Natural killer cell treated with Interleukin-12 subunit alpha and Interleukin-12 subunit beta and Interleukin-15 and Interleukin-18, amount 100 ng/mL, for 72 hours (primary cell): ENCODE measurements around the gene STMN1. TPM values are rescaled to one million over a fixed set of nuclear protein-coding genes. Genes with fewer than 3 reads are reported as not detected.

Experiments
- ATAC-seq, 2 donors: fragments of 150-1000 bp; cut with Tn5 transposase in 1 of 2; sonication (Bioruptor Pico), chemical (Tn5 transposase) in 1 of 2; 2 replicates each; pipeline ENCODE4 v1.10.0; 2021
- DNase-seq: peaks from one replicate; pipeline ENCODE4 v3.0.0; 2022; ENCODE audit warnings: low spot score
- H3K27ac Mint-ChIP-seq, 2 donors: 1 replicate in 1 of 2; 2 replicates in 1 of 2; pipeline ENCODE4 v1.8.0; 2022; ENCODE audit warnings: mixed read lengths in 2 of 2, mild to moderate bottlenecking in 1 of 2, moderate library complexity in 1 of 2
- H3K27me3 Mint-ChIP-seq, 2 donors: 1 replicate in 1 of 2; 2 replicates in 1 of 2; pipeline ENCODE4 v1.8.0; 2022; ENCODE audit warnings: mixed read lengths in 2 of 2
- H3K36me3 Mint-ChIP-seq: one replicate; pipeline ENCODE4 v1.8.0; 2022; ENCODE audit warnings: mixed read lengths
- H3K4me1 Mint-ChIP-seq, 2 donors: 1 replicate in 1 of 2; 2 replicates in 1 of 2; pipeline ENCODE4 v1.8.0; 2022; ENCODE audit warnings: low read depth in 2 of 2, mixed read lengths in 2 of 2, mild to moderate bottlenecking in 1 of 2
- H3K4me3 Mint-ChIP-seq: one replicate; pipeline ENCODE4 v1.8.0; 2022; ENCODE audit warnings: mixed read lengths
- H3K9me3 Mint-ChIP-seq: 2 replicates; pipeline ENCODE4 v1.8.0; 2022; ENCODE audit warnings: mixed read lengths
- total RNA-seq, 2 donors: library from RNA; stranded (reverse); gene quantifications; one replicate each; pipeline ENCODE4 v1.2.3, GENCODE V29; 2022

Gene STMN1
- total RNA-seq, 2 donors from 2014 or later = 142 to 259 TPM

- Mint-ChIP-seq H3K27ac (no peak overlapping the region), H3K36me3 (no peaks in the 10 kb centered on the region)
- ATAC-seq = no peak
These were observed 22.8 kb upstream of the STMN1 start for GRCh38 chr1:25929016-25929415.

DNA sequence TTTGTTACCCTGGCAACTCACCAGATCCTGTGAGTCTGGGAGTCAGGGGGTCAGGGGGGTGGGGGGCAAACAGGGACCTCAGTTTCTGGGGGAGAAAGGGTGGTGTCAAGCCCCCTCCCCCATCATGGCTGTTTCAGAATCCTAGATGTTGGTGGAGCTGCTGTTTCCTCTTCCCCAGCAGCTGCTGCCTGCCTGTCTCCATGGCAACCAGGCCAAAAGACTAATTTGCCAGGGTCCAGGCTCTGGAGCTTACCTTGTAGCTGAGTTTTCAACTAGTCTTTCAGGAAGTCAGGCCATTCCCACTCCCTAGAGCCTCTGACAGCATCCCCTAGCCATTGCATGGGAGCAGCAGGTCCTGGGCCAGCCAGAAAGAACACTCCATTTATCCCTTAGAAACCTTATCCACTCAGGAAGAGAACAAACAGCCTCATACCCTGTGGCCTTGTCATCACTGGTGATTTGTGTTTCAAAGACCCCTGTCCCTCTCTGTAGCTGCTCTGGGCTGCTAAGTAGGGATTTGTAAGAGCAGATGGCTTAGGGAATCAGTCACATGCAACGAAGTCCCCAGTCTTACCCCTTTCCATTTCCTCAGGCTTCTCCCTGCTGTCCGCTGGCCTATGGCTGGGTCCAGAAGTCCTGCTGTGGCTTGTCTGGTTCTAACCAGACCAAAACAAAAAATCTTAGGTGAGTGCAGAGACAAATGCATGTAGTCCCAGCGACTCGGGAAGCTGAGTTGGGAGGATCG, 21.5 kb upstream of the STMN1 start:
- H3K4me1 Mint-ChIP-seq = peaks cover 6% of the 10 kb centered on the region in 2 donors
- ATAC-seq (no peak), DNase-seq (no peak)
- H3K9me3 Mint-ChIP-seq = no peaks in the 10 kb centered on the region
- no peaks in the 10 kb centered on the region for H3K27me3 Mint-ChIP-seq
- H3K4me3 Mint-ChIP-seq = no peak overlapping the region
- no peaks in the 10 kb centered on the region for H3K36me3 Mint-ChIP-seq
- H3K27ac Mint-ChIP-seq = no peak overlapping the region

More at GRCh38 chr1:25929016-25929415, 22.8 kb upstream of the STMN1 start:
- H3K4me1 Mint-ChIP-seq = no peaks in the 10 kb centered on the region
- no peaks in the 10 kb centered on the region for H3K27me3 Mint-ChIP-seq
- no peak overlapping the region for H3K4me3 Mint-ChIP-seq
- no peak for DNase-seq
- H3K9me3 Mint-ChIP-seq = no peaks in the 10 kb centered on the region

- Mint-ChIP-seq H3K4me1 (peaks cover 12% of the 10 kb centered on the region in 2 donors), H3K27ac (no peak overlapping the region), H3K4me3 (no peak overlapping the region), H3K9me3 (no peaks in the 10 kb centered on the region), H3K27me3 (no peaks in the 10 kb centered on the region), H3K36me3 (no peaks in the 10 kb centered on the region)
- ATAC-seq (no peak), DNase-seq (no peak)
These were observed 20.7 kb upstream of the STMN1 start for GRCh38 chr1:25926731-25927496.

DNA sequence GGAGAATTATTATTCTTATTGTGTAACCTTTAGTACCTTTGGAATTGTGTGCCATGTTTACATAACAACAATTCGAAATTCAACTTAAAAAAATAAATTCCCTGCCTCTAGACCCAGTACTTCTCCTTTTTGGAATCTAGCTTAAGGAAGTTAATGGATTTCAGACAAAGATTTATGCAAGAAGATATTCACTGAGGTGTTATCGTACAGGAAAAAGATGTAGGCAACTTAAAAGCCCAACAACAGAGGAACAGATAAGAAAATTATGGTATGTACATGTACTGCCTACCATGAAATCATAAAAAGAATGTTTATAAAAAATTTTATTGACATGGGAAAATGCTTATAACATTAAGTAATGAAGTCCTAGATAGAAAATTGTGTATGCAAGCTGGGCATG, 18.2 kb upstream of the STMN1 start:
- H3K4me1 Mint-ChIP-seq = peaks cover 14 to 17% of the 10 kb centered on the region in 2 donors

GRCh38 chr1:25922971-25923552, 16.8 kb upstream of the STMN1 start:
- Mint-ChIP-seq H3K4me3 (peak overlapping the region; percentile 84), H3K27me3 (no peaks in the 10 kb centered on the region), H3K27ac (no peak overlapping the region), H3K36me3 (no peaks in the 10 kb centered on the region), H3K9me3 (no peaks in the 10 kb centered on the region), H3K4me1 (peaks cover 17 to 19% of the 10 kb centered on the region in 2 donors)
- ATAC-seq = peak; percentile 43 to 52
- no peak for DNase-seq

More for the DNA sequence above, 18.2 kb upstream of the STMN1 start:
- Mint-ChIP-seq H3K27ac (no peak overlapping the region), H3K4me3 (no peak overlapping the region), H3K27me3 (no peaks in the 10 kb centered on the region), H3K36me3 (no peaks in the 10 kb centered on the region), H3K9me3 (no peaks in the 10 kb centered on the region)
- ATAC-seq (no peak), DNase-seq (no peak)

GRCh38 chr1:25922056-25922970, 16.1 kb upstream of the STMN1 start:
- no peaks in the 10 kb centered on the region for H3K36me3 Mint-ChIP-seq
- H3K27me3 Mint-ChIP-seq = no peaks in the 10 kb centered on the region
- no peaks in the 10 kb centered on the region for H3K9me3 Mint-ChIP-seq
- no peak overlapping the region for H3K27ac Mint-ChIP-seq
- DNase-seq (no peak), ATAC-seq (peak; percentile 78 to 88)
- peaks cover 22 to 24% of the 10 kb centered on the region in 2 donors for H3K4me1 Mint-ChIP-seq
- peak overlapping the region; percentile 84 for H3K4me3 Mint-ChIP-seq

- no peaks in the 10 kb centered on the region for H3K27me3 Mint-ChIP-seq
- DNase-seq (no peak), ATAC-seq (no peak)
- H3K27ac Mint-ChIP-seq = no peak overlapping the region
- H3K9me3 Mint-ChIP-seq = no peaks in the 10 kb centered on the region
- no peaks in the 10 kb centered on the region for H3K36me3 Mint-ChIP-seq
- H3K4me3 Mint-ChIP-seq = no peak overlapping the region
- H3K4me1 Mint-ChIP-seq = peaks cover 20 to 23% of the 10 kb centered on the region in 2 donors
These were observed 12.4 kb upstream of the STMN1 start for GRCh38 chr1:25918615-25919014.

- H3K27me3 Mint-ChIP-seq = no peaks in the 10 kb centered on the region
- H3K27ac Mint-ChIP-seq = peak overlapping the region in 1 of 2 donors; percentile 25
- DNase-seq (no peak), ATAC-seq (peak in 1 of 2 donors; percentile 54)
- peaks cover 17 to 18% of the 10 kb centered on the region in 2 donors for H3K4me1 Mint-ChIP-seq
- H3K36me3 Mint-ChIP-seq = no peaks in the 10 kb centered on the region
- peak overlapping the region; percentile 42 for H3K4me3 Mint-ChIP-seq
- no peaks in the 10 kb centered on the region for H3K9me3 Mint-ChIP-seq
These were observed 11.8 kb upstream of the STMN1 start for GRCh38 chr1:25917996-25918395.

GRCh38 chr1:25916460-25916859, 10.2 kb upstream of the STMN1 start:
- Mint-ChIP-seq H3K4me1 (peaks cover 8 to 10% of the 10 kb centered on the region in 2 donors), H3K36me3 (no peaks in the 10 kb centered on the region), H3K27me3 (no peaks in the 10 kb centered on the region), H3K9me3 (no peaks in the 10 kb centered on the region), H3K27ac (no peak overlapping the region), H3K4me3 (no peak overlapping the region)
- DNase-seq = no peak
- no peak for ATAC-seq

DNA sequence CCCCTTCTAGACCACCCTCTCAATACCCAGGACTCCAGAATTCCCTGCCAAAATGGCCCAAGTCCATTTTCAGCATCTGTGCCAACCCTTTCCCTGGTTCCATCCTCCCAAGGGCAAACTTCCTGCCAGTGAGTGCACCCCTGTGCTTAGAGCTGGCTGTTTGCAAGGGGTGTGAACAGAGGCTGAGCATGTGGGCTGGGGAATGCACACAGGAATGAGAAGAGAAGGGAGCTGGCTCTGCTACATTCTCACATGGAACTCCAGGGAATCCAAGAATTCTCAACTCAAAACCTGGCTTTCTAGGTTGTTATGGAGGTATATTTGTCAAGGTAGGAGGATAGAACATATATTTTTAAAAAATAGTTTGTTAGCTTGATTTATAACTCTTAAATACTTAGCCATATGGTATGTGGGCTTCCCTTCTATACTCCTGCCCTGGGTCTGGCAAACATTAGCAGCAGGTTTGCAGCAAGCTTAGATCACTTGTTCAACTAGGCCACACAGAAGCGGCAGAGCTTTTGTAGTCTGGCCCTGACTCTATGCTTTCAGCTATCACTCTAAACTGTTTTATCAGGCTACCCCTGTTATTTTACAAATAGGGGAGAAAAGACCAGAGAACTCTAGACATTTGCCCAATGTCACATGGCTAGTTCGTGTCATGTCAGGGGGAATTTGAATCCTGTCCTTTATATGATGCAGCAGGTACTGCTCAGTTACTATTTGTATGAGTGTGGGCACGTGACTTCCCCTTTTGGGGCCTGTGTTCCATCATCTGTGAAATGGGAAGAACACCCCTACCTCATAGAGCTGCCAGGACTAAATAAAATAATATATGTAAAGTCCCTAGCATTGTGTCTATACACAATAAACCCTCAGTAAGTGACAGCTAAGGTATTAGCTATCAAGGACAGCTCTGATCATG, 8.1 kb upstream of the STMN1 start:
- H3K36me3 Mint-ChIP-seq = no peaks in the 10 kb centered on the region
- H3K27ac Mint-ChIP-seq = no peak overlapping the region
- H3K27me3 Mint-ChIP-seq = no peaks in the 10 kb centered on the region
- ATAC-seq (no peak), DNase-seq (no peak)
- H3K4me1 Mint-ChIP-seq = peaks cover 7 to 8% of the 10 kb centered on the region in 2 donors
- H3K9me3 Mint-ChIP-seq = no peaks in the 10 kb centered on the region
- H3K4me3 Mint-ChIP-seq = no peak overlapping the region

GRCh38 chr1:25913206-25913605, 7.0 kb upstream of the STMN1 start:
- no peak overlapping the region for H3K4me3 Mint-ChIP-seq

GRCh38 chr1:25912076-25912831, 6.0 kb upstream of the STMN1 start:
- H3K27me3 Mint-ChIP-seq = no peaks in the 10 kb centered on the region
- H3K4me3 Mint-ChIP-seq = no peak overlapping the region
- H3K36me3 Mint-ChIP-seq = no peaks in the 10 kb centered on the region
- no peak overlapping the region for H3K27ac Mint-ChIP-seq
- no peak for ATAC-seq
- no peaks in the 10 kb centered on the region for H3K9me3 Mint-ChIP-seq
- no peak for DNase-seq
- H3K4me1 Mint-ChIP-seq = peaks cover 0 to 3% of the 10 kb centered on the region in 2 donors

More at GRCh38 chr1:25913206-25913605, 7.0 kb upstream of the STMN1 start:
- H3K27ac Mint-ChIP-seq = no peak overlapping the region
- DNase-seq (no peak), ATAC-seq (no peak)
- H3K4me1 Mint-ChIP-seq = peaks cover 6 to 7% of the 10 kb centered on the region in 2 donors
- no peaks in the 10 kb centered on the region for H3K36me3 Mint-ChIP-seq
- no peaks in the 10 kb centered on the region for H3K9me3 Mint-ChIP-seq
- no peaks in the 10 kb centered on the region for H3K27me3 Mint-ChIP-seq
